Fibroblast of lung (primary cell): ENCODE results near the gene HSPA6.
"Not testable (repeated sequence)": the region's sequence is repeated elsewhere in the genome, so short reads cannot be mapped to it uniquely, and the experiment has no call there.

Source experiments
- CTCF ChIP-seq, 2 donors: IDR thresholded peaks in 1 of 2; conservative IDR thresholded peaks in 1 of 2; 1 replicate in 1 of 2; 2 replicates in 1 of 2; pipeline ENCODE4 v1.5.1; 2011 to 2012; ENCODE audit warnings: low read length in 2 of 2, control low read depth in 1 of 2, inconsistent platforms in 1 of 2, low read depth in 1 of 2, mild to moderate bottlenecking in 1 of 2
- EZH2 ChIP-seq: IDR thresholded peaks from 2 replicates; pipeline ENCODE4 v1.5.1; 2012; ENCODE audit warnings: low read length, control low read depth, mild to moderate bottlenecking; ENCODE audit errors: missing control alignments

- not testable (repeated sequence) for TF ChIP-seq EZH2; CTCF (conservative IDR thresholded peaks at IDR 0.05 in 1 of 2, IDR thresholded peaks at IDR 0.05 in 1 of 2; ENCODE audit: low read depth in 1 of 2, low read length in 2 of 2)
Measured at GRCh38 chr1:161553631-161554030, 29.3 kb downstream of the HSPA6 start.
